Measurements from ENCODE around the gene ANO4.
"Not testable (repeated sequence)": the region's sequence is repeated elsewhere in the genome, so short reads cannot be mapped to it uniquely, and the experiment has no call there.

DNA sequence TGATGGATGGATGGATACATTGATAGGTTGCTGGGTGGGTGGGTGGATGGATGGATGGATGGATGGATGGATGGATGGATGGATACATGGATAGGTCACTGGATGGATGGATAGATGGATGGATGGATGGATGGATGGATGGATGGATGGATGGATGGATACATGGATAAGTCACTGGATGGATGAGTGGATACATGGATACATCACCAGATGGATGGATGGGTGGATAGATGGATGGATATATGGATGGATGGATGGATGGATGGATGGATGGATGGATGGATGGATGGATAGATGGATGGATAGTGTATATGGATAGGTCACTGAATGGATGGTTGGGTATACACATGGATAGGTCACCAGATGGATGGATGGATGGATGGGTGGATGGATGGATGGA, 194.9 kb downstream of the ANO4 start:
- TF ChIP-seq CTCF (IDR thresholded peaks at IDR 0.05; ENCODE audit: control extremely low read depth in 1 of 3, insufficient read depth in 1 of 3, low read depth in 1 of 3, low read length in 3 of 3); EZH2 (IDR thresholded peaks at IDR 0.05; ENCODE audit: low read depth, low read length, severe bottlenecking); TEAD4 (IDR thresholded peaks at IDR 0.05; ENCODE audit: low read depth, low read length); E2F6 (IDR thresholded peaks at IDR 0.05); CHD1 (IDR thresholded peaks at IDR 0.05; ENCODE audit: low read depth, low read length); POLR2A (IDR thresholded peaks at IDR 0.05; ENCODE audit: control extremely low read depth in 1 of 2, low read depth in 2 of 2, low read length in 2 of 2); RXRA (IDR thresholded peaks at IDR 0.05; ENCODE audit: insufficient read depth, low read depth, low read length); FOSL1 (IDR thresholded peaks at IDR 0.05; ENCODE audit: insufficient read depth, low read depth, low read length); POLR2AphosphoS5 (IDR thresholded peaks at IDR 0.05; ENCODE audit: low read depth, low read length); NRF1 (IDR thresholded peaks at IDR 0.05; ENCODE audit: low read depth, low read length): not testable (repeated sequence)
- TF ChIP-seq, protein P1, sequence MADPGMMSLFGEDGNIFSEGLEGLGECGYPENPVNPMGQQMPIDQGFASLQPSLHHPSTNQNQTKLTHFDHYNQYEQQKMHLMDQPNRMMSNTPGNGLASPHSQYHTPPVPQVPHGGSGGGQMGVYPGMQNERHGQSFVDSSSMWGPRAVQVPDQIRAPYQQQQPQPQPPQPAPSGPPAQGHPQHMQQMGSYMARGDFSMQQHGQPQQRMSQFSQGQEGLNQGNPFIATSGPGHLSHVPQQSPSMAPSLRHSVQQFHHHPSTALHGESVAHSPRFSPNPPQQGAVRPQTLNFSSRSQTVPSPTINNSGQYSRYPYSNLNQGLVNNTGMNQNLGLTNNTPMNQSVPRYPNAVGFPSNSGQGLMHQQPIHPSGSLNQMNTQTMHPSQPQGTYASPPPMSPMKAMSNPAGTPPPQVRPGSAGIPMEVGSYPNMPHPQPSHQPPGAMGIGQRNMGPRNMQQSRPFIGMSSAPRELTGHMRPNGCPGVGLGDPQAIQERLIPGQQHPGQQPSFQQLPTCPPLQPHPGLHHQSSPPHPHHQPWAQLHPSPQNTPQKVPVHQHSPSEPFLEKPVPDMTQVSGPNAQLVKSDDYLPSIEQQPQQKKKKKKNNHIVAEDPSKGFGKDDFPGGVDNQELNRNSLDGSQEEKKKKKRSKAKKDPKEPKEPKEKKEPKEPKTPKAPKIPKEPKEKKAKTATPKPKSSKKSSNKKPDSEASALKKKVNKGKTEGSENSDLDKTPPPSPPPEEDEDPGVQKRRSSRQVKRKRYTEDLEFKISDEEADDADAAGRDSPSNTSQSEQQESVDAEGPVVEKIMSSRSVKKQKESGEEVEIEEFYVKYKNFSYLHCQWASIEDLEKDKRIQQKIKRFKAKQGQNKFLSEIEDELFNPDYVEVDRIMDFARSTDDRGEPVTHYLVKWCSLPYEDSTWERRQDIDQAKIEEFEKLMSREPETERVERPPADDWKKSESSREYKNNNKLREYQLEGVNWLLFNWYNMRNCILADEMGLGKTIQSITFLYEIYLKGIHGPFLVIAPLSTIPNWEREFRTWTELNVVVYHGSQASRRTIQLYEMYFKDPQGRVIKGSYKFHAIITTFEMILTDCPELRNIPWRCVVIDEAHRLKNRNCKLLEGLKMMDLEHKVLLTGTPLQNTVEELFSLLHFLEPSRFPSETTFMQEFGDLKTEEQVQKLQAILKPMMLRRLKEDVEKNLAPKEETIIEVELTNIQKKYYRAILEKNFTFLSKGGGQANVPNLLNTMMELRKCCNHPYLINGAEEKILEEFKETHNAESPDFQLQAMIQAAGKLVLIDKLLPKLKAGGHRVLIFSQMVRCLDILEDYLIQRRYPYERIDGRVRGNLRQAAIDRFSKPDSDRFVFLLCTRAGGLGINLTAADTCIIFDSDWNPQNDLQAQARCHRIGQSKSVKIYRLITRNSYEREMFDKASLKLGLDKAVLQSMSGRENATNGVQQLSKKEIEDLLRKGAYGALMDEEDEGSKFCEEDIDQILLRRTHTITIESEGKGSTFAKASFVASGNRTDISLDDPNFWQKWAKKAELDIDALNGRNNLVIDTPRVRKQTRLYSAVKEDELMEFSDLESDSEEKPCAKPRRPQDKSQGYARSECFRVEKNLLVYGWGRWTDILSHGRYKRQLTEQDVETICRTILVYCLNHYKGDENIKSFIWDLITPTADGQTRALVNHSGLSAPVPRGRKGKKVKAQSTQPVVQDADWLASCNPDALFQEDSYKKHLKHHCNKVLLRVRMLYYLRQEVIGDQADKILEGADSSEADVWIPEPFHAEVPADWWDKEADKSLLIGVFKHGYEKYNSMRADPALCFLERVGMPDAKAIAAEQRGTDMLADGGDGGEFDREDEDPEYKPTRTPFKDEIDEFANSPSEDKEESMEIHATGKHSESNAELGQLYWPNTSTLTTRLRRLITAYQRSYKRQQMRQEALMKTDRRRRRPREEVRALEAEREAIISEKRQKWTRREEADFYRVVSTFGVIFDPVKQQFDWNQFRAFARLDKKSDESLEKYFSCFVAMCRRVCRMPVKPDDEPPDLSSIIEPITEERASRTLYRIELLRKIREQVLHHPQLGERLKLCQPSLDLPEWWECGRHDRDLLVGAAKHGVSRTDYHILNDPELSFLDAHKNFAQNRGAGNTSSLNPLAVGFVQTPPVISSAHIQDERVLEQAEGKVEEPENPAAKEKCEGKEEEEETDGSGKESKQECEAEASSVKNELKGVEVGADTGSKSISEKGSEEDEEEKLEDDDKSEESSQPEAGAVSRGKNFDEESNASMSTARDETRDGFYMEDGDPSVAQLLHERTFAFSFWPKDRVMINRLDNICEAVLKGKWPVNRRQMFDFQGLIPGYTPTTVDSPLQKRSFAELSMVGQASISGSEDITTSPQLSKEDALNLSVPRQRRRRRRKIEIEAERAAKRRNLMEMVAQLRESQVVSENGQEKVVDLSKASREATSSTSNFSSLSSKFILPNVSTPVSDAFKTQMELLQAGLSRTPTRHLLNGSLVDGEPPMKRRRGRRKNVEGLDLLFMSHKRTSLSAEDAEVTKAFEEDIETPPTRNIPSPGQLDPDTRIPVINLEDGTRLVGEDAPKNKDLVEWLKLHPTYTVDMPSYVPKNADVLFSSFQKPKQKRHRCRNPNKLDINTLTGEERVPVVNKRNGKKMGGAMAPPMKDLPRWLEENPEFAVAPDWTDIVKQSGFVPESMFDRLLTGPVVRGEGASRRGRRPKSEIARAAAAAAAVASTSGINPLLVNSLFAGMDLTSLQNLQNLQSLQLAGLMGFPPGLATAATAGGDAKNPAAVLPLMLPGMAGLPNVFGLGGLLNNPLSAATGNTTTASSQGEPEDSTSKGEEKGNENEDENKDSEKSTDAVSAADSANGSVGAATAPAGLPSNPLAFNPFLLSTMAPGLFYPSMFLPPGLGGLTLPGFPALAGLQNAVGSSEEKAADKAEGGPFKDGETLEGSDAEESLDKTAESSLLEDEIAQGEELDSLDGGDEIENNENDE (IDR thresholded peaks at IDR 0.05; ENCODE audit: insufficient replicate concordance, low read length) = not testable (repeated sequence)
